GM19351 (cell line): ENCODE measurements around the gene MRGPRX3.

Experiments
- ATAC-seq: cut with Tn5 transposase; IDR thresholded peaks from one replicate; pipeline ENCODE4 v1.9.1; 2021; ENCODE audit warnings: mild to moderate bottlenecking, moderate library complexity; ENCODE audit not compliant: unreplicated experiment

MRGPRX3 gene

DNA sequence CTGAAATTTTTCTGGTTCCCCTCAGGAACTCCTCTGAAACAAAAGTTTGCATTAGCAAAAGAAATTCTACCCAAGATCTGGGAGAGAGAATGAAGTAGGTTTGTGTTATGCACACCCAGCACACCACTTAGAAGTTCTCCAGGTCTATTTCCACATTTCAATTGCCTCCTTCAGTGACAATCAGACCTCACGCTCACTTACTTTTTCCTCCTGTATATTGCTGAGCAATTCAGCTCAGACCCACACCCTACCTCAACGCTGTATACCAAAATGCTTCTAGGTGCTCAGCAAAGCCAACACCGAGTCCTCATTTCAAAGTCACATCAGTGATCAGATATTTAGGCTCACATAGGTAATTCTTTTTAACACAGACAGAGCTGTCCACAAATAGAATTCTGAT lies 19.2 kb downstream of the MRGPRX3 start:
- no peak for ATAC-seq

DNA sequence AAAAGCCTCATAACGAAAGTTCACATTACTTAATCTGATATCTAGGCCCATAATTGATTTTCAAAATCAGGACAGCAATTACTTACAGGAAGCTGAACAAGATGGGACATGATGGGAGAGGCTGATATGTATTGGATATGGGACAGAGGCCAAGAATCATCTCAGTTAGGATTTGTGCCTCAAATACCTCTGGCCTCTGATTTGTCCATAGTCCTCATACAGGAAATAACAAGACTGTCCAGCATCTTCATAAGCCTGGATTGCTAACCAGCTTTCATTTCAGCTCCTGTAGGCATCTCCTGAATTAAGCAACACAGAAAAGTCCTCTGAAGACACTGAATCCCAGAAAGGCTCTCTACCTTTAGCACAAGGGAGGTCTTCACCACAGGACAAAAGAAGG lies 36.0 kb downstream of the MRGPRX3 start:
- ATAC-seq: no peak

- no peak for ATAC-seq
Observed at GRCh38 chr11:18171377-18172000, 39.1 kb downstream of the MRGPRX3 start.

DNA sequence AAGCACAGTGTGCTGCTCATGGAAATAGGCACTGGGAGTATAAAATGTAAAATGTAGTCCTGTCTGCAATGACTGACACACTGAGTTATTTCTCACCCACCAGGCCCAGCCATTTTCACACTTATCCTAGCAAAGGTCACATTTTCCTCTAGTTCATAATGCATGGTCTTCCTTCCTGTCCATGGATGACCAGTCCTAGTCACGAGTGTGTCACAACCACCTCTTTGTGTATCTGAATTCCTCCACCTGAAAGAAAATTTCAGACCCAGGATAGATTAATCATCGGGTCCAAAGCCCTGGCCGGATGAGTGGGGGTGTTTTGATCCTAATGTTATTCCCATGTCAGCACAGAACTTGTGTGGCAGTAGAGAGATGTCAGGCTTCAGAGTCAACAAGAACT lies 40.3 kb downstream of the MRGPRX3 start, which contains the start of gene MRGPRX4:
Gene MRGPRX4, plus strand, starts transcription at position 172 of the 400 bp plus-strand sequence. CDS start 420 bp downstream, outside the sequence.
- no peak for ATAC-seq

DNA sequence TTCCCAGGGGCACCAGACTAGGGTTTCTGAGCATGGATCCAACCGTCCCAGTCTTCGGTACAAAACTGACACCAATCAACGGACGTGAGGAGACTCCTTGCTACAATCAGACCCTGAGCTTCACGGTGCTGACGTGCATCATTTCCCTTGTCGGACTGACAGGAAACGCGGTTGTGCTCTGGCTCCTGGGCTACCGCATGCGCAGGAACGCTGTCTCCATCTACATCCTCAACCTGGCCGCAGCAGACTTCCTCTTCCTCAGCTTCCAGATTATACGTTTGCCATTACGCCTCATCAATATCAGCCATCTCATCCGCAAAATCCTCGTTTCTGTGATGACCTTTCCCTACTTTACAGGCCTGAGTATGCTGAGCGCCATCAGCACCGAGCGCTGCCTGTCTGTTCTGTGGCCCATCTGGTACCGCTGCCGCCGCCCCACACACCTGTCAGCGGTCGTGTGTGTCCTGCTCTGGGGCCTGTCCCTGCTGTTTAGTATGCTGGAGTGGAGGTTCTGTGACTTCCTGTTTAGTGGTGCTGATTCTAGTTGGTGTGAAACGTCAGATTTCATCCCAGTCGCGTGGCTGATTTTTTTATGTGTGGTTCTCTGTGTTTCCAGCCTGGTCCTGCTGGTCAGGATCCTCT lies 41.0 kb downstream of the MRGPRX3 start:
- no peak for ATAC-seq
